ENCODE data around the gene RAB32. TPM values are rescaled to one million over a fixed set of nuclear protein-coding genes. Genes with fewer than 3 reads are reported as not detected.

Gene RAB32
- total and polyA plus RNA-seq, 2 of the 4 experiments (the other 2 are of a cell fraction) = 55.7 to 108 TPM

DNA sequence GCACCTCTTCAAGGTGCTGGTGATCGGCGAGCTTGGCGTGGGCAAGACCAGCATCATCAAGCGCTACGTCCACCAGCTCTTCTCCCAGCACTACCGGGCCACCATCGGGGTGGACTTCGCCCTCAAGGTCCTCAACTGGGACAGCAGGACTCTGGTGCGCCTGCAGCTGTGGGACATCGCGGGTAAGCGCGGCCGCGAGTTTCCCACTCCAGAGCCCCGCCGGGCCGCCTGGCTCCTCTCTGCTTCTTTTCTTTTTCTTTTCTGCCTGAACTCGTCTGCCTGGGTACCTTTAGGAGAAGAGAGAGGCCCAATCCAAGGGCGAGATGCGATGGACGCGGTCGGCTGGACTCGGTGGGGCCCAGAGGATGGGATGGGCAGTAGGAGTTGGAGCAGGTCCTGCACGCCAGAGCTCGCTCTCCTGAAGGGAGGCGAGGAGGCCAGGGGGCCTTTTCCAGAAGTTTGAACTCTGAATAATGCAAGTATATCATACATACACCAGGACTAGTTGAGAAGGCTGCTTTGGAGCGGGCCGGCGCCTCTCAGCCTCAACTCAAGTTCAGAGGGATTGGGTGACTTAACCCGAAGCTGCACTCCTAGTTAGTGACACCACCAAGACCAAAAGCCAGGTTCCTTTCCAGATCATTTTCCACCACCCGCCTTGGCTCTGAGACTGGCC is 445 bp downstream of the RAB32 start:
- in situ Hi-C loops (cut with MboI; ENCODE audit: low sequenced_read_pairs) = loop anchor here (10.0 kb wide), 1 partner anchor 579 kb away; the partner anchor contains the start of gene SHPRH
- H3K18ac ChIP-seq (ENCODE audit: low read depth, low read length) = peak overlapping the region; percentile 44
- dilution Hi-C loops (cut with HindIII; ENCODE audit: low sequenced_read_pairs, unreplicated experiment) = no loop called here
- H2BK120ac ChIP-seq (ENCODE audit: low read depth, low read length) = peak overlapping the region; percentile 39
- no peaks in the 10 kb centered on the region for H3K27me3 ChIP-seq (ENCODE audit: control insufficient read depth, insufficient read depth, low read length)
- peaks cover 0 to 15% of the 10 kb centered on the region in 2 experiments; a peak in 2 of 4 replicates for H3K79me1 ChIP-seq (ENCODE audit: low read depth in 1 of 2, low read length in 2 of 2)
- H3K4me3 ChIP-seq (ENCODE audit: insufficient read depth, low read depth, low read length) = peak overlapping the region; percentile 76
- peak overlapping the region; percentile 95 for H3K4me2 ChIP-seq (ENCODE audit: low read depth, low read length)
- H2AK9ac ChIP-seq (replicated peaks; ENCODE audit: low read depth, low read length, poor library complexity) = peak overlapping the region; percentile 96
- H2BK5ac ChIP-seq (ENCODE audit: low read depth, low read length, poor library complexity, severe bottlenecking) = peak overlapping the region; percentile 80
- peak overlapping the region; percentile 95 for H2AFZ ChIP-seq (replicated peaks; ENCODE audit: low read length, poor library complexity)
- peak overlapping the region; percentile 53 for H4K5ac ChIP-seq (ENCODE audit: low read depth, low read length)
- intact Hi-C loops (cut with micrococcal nuclease) = loop anchor here (1.0 to 10.0 kb wide), 4 partner anchors 156 to 729 kb away; partner anchors contain the start of genes FBXO30 and SHPRH
- no TSS peak for BruUV-seq (replicated peaks)
- ATAC-seq (ENCODE audit: low read depth) (peak; percentile 18), DNase-seq (peak; percentile 38)
- peak overlapping the region; percentile 97 for H3K23ac ChIP-seq (ENCODE audit: low read depth, low read length)
- H4K8ac ChIP-seq (ENCODE audit: low read depth in 2 of 2, low read length in 2 of 2) = peak overlapping the region; percentile 33 to 83
- H3K9me3 ChIP-seq (ENCODE audit: control insufficient read depth, insufficient read depth, low read length) = no peaks in the 10 kb centered on the region
- peak overlapping the region; percentile 89 for H3K27ac ChIP-seq (ENCODE audit: insufficient read depth, low read length)
- H4K20me1 ChIP-seq (ENCODE audit: insufficient read depth, low read length) = peaks cover 3% of the 10 kb centered on the region; the same call in 1 of the 2 replicates
- H3K4me1 ChIP-seq (ENCODE audit: control insufficient read depth, insufficient read depth, low read length) = peaks cover 4% of the 10 kb centered on the region; the same call in 1 of the 2 replicates
- peak overlapping the region; percentile 21; the same call in 1 of the 2 replicates for H2BK20ac ChIP-seq (ENCODE audit: low read depth, low read length)
- peak overlapping the region; percentile 47 for H4K91ac ChIP-seq (ENCODE audit: insufficient read depth, low read depth, low read length)
- peak overlapping the region; percentile 77 for H3K56ac ChIP-seq (ENCODE audit: extremely low read depth, insufficient read depth, low read length)
- CTCF ChIA-PET = interaction anchor here (0.7 to 1.1 kb wide), 3 partner anchors 14 to 910 kb away, joined by 3 read pairs; no protein-coding TSS in a partner anchor
- H3K9me1 ChIP-seq (ENCODE audit: insufficient read depth, low read length) = no peaks in the 10 kb centered on the region
- POLR2A ChIA-PET (ENCODE audit: unreplicated experiment) = no interaction called here
- H3K4ac ChIP-seq (ENCODE audit: low read depth, low read length) = peak overlapping the region; percentile 75
- H3K9ac ChIP-seq (ENCODE audit: low read depth, low read length) = peak overlapping the region; percentile 91
- peak overlapping the region; percentile 74 for H3K14ac ChIP-seq (replicated peaks; ENCODE audit: low read depth, low read length)
- H3K36me3 ChIP-seq (ENCODE audit: control insufficient read depth, insufficient read depth, low read length) = no peaks in the 10 kb centered on the region
- H2AK5ac ChIP-seq (ENCODE audit: low read depth, low read length) = peak overlapping the region; percentile 34; the same call in 1 of the 2 replicates
- 0% methylated on average over 3 of the region's 33 CpGs; no CpG with 5 or more reads in 1 of the 2 experiments for WGBS, 2 experiments (ENCODE audit: extremely low coverage in 2 of 2, insufficient read length in 1 of 2)
- no peak overlapping the region for H2BK15ac ChIP-seq (ENCODE audit: low read depth, low read length)
- no peak for TF ChIP-seq MAZ (IDR thresholded peaks at IDR 0.05; ENCODE audit: borderline replicate concordance, low read depth, low read length)
- TF ChIP-seq POLR2A (IDR thresholded peaks at IDR 0.05; ENCODE audit: low read depth, low read length) = no peak
- TF ChIP-seq RFX5 (IDR thresholded peaks at IDR 0.05; ENCODE audit: low read depth, low read length) = no peak
- no peak for TF ChIP-seq RAD21 (IDR thresholded peaks at IDR 0.05; ENCODE audit: low read length)
- no peak for TF ChIP-seq CHD1 (IDR thresholded peaks at IDR 0.05; ENCODE audit: low read depth, low read length)
- TF ChIP-seq BHLHE40 (IDR thresholded peaks at IDR 0.05; ENCODE audit: low read depth, low read length) = no peak
- TF ChIP-seq, protein P1, sequence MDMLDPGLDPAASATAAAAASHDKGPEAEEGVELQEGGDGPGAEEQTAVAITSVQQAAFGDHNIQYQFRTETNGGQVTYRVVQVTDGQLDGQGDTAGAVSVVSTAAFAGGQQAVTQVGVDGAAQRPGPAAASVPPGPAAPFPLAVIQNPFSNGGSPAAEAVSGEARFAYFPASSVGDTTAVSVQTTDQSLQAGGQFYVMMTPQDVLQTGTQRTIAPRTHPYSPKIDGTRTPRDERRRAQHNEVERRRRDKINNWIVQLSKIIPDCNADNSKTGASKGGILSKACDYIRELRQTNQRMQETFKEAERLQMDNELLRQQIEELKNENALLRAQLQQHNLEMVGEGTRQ (IDR thresholded peaks at IDR 0.05; ENCODE audit: low read depth, low read length) = no peak
- TF ChIP-seq MAFK (IDR thresholded peaks at IDR 0.05; ENCODE audit: low read depth, low read length) = no peak
- no peak for TF ChIP-seq CEBPB (IDR thresholded peaks at IDR 0.05; ENCODE audit: low read depth, low read length)
- TF ChIP-seq SMC3 (IDR thresholded peaks at IDR 0.05; ENCODE audit: low read depth, low read length) = no peak
- TF ChIP-seq NFE2L2 (IDR thresholded peaks at IDR 0.05; ENCODE audit: low read depth, low read length) = no peak
- TF ChIP-seq, protein P2, sequence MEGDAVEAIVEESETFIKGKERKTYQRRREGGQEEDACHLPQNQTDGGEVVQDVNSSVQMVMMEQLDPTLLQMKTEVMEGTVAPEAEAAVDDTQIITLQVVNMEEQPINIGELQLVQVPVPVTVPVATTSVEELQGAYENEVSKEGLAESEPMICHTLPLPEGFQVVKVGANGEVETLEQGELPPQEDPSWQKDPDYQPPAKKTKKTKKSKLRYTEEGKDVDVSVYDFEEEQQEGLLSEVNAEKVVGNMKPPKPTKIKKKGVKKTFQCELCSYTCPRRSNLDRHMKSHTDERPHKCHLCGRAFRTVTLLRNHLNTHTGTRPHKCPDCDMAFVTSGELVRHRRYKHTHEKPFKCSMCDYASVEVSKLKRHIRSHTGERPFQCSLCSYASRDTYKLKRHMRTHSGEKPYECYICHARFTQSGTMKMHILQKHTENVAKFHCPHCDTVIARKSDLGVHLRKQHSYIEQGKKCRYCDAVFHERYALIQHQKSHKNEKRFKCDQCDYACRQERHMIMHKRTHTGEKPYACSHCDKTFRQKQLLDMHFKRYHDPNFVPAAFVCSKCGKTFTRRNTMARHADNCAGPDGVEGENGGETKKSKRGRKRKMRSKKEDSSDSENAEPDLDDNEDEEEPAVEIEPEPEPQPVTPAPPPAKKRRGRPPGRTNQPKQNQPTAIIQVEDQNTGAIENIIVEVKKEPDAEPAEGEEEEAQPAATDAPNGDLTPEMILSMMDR (conservative IDR thresholded peaks at IDR 0.05; ENCODE audit: low read depth, low read length) = no peak
- TF ChIP-seq, protein P3, sequence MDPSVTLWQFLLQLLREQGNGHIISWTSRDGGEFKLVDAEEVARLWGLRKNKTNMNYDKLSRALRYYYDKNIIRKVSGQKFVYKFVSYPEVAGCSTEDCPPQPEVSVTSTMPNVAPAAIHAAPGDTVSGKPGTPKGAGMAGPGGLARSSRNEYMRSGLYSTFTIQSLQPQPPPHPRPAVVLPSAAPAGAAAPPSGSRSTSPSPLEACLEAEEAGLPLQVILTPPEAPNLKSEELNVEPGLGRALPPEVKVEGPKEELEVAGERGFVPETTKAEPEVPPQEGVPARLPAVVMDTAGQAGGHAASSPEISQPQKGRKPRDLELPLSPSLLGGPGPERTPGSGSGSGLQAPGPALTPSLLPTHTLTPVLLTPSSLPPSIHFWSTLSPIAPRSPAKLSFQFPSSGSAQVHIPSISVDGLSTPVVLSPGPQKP (IDR thresholded peaks at IDR 0.05; ENCODE audit: borderline replicate concordance, low read depth, low read length) = no peak
- TF ChIP-seq FOS (IDR thresholded peaks at IDR 0.05; ENCODE audit: low read depth, low read length) = no peak
